Measurements from ENCODE around the gene POU6F2.

The POU6F2 gene

GRCh38 chr7:39379416-39379815 lies 401.7 kb downstream of the POU6F2 start:
- CTCF ChIA-PET, result interaction anchor here (1.4 kb wide), 1 partner anchor 21 kb away, joined by 4 read pairs; no protein-coding TSS in a partner anchor
- Histone ChIP-seq H3K4me1 (ENCODE audit: control insufficient read depth, insufficient read depth, low read length) (no peaks in the 10 kb centered on the region), H3K36me3 (ENCODE audit: control insufficient read depth in 2 of 2, insufficient read depth in 1 of 2, low read length in 2 of 2) (no peaks in the 10 kb centered on the region), H3K27ac (ENCODE audit: extremely low read depth, low read depth, low read length) (no peak overlapping the region), H3K9me3 (ENCODE audit: control insufficient read depth, insufficient read depth, low read depth, low read length) (no peaks in the 10 kb centered on the region), H3K4me3 (ENCODE audit: low read depth, low read length) (no peak overlapping the region)
- POLR2A ChIA-PET, result no interaction called here
- TF ChIP-seq, protein P1, sequence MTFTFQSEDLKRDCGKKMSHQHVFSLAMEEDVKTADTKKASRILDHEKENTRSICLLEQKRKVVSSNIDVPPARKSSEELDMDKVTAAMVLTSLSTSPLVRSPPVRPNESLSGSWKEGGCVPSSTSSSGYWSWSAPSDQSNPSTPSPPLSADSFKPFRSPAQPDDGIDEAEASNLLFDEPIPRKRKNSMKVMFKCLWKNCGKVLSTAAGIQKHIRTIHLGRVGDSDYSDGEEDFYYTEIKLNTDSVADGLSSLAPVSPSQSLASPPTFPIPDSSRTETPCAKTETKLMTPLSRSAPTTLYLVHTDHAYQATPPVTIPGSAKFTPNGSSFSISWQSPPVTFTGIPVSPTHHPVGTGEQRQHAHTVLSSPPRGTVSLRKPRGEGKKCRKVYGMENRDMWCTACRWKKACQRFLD (tag by site-specific recombination; IDR thresholded peaks at IDR 0.05), result no peak
- TF ChIP-seq ZSCAN30 (tag by site-specific recombination; IDR thresholded peaks at IDR 0.05) (no peak), ZNF155 (tag by site-specific recombination; IDR thresholded peaks at IDR 0.05) (no peak), GLIS2 (tag by site-specific recombination; IDR thresholded peaks at IDR 0.05) (no peak), ZNF223 (tag by site-specific recombination; IDR thresholded peaks at IDR 0.05) (no peak)

- TF ChIP-seq ZBTB8A (tag by site-specific recombination; IDR thresholded peaks at IDR 0.05) (no peak), ZNF555 (tag by site-specific recombination; conservative IDR thresholded peaks at IDR 0.05) (no peak), ZNF112 (tag by site-specific recombination; IDR thresholded peaks at IDR 0.05) (no peak)
- H3K4me1 ChIP-seq (ENCODE audit: control insufficient read depth, insufficient read depth, low read length), result no peaks in the 10 kb centered on the region
- no peaks in the 10 kb centered on the region for H3K9me3 ChIP-seq (ENCODE audit: control insufficient read depth, insufficient read depth, low read depth, low read length)
- H3K27ac ChIP-seq (ENCODE audit: extremely low read depth, low read depth, low read length), result no peak overlapping the region
- ChIA-PET POLR2A (no interaction called here), CTCF (no interaction called here)
- no peaks in the 10 kb centered on the region for H3K36me3 ChIP-seq (ENCODE audit: control insufficient read depth in 2 of 2, insufficient read depth in 1 of 2, low read length in 2 of 2)
- no peak overlapping the region for H3K4me3 ChIP-seq (ENCODE audit: low read depth, low read length)
Observed at GRCh38 chr7:39383136-39383535, 405.4 kb downstream of the POU6F2 start.

DNA sequence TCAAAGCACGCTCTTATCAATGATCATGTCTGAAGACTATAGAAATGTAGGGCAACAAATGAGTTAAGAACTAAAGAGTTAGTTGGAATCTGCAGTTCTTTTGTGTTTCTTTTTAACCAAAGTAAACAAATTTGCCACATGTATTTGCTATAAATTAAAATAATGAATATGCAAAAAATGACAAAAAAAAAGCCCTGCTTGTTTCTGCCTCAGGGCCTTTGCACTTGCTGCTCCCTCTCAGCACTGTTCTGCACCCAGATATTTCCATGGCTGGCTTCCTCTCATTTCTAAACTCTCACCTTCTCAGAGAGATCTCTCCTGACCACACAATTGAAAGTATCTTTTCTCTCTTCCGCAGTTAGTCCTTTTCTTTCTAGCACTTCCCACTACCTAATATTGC lies 406.7 kb downstream of the POU6F2 start:
- Histone ChIP-seq H3K4me3 (ENCODE audit: low read depth, low read length) (no peak overlapping the region), H3K4me1 (ENCODE audit: control insufficient read depth, insufficient read depth, low read length) (no peaks in the 10 kb centered on the region), H3K9me3 (ENCODE audit: control insufficient read depth, insufficient read depth, low read depth, low read length) (no peaks in the 10 kb centered on the region), H3K36me3 (ENCODE audit: control insufficient read depth in 2 of 2, insufficient read depth in 1 of 2, low read length in 2 of 2) (no peaks in the 10 kb centered on the region), H3K27ac (ENCODE audit: extremely low read depth, low read depth, low read length) (no peak overlapping the region)
- CTCF ChIA-PET, result no interaction called here
- POLR2A ChIA-PET, result no interaction called here
- TF ChIP-seq ZNF26 (tag by site-specific recombination; IDR thresholded peaks at IDR 0.05), result no peak
- peak; percentile 73 for TF ChIP-seq ZNF623 (tag by site-specific recombination; IDR thresholded peaks at IDR 0.05)

DNA sequence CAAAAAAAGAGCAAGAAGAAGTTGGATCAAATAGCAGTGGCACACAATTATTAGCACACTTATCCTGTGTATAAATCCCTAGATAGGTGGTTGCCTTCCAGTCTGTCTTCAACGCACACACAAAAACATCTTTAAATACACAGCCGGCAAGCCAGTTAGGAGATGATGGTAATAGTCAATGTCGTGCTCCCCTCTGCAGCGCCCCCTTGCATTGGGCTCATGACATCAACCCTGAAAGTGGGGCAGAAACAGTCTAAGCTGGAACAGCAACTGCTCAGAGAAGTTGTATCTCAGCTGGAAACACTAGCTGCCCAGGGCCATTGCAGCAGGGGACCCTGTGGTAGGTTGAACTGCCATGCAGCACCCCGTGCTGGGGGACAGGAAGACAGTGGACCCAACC lies 409.0 kb downstream of the POU6F2 start:
- ChIA-PET POLR2A (no interaction called here), CTCF (interaction anchor here (0.6 to 1.8 kb wide), 3 partner anchors 12 to 82 kb away, joined by 3 read pairs; no protein-coding TSS in a partner anchor)
- no peak overlapping the region for H3K27ac ChIP-seq (ENCODE audit: extremely low read depth, low read depth, low read length)
- no peak overlapping the region for H3K4me3 ChIP-seq (ENCODE audit: low read depth, low read length)
- TF ChIP-seq KLF8 (tag by site-specific recombination; IDR thresholded peaks at IDR 0.05) (no peak), ZNF394 (tag by site-specific recombination; IDR thresholded peaks at IDR 0.05; ENCODE audit: borderline replicate concordance) (no peak), ZNF114 (tag by site-specific recombination; IDR thresholded peaks at IDR 0.05) (no peak), ZNF354C (tag by site-specific recombination; IDR thresholded peaks at IDR 0.05; ENCODE audit: borderline replicate concordance, low read depth) (no peak), ZNF155 (tag by site-specific recombination; IDR thresholded peaks at IDR 0.05) (no peak), ZNF76 (tag by site-specific recombination; IDR thresholded peaks at IDR 0.05; ENCODE audit: borderline replicate concordance, low read depth) (no peak), YY2 (tag by site-specific recombination; IDR thresholded peaks at IDR 0.05) (no peak), OVOL3 (tag by site-specific recombination; IDR thresholded peaks at IDR 0.05) (no peak), ZFP41 (tag by site-specific recombination; IDR thresholded peaks at IDR 0.05; ENCODE audit: borderline replicate concordance) (no peak)
- H3K9me3 ChIP-seq (ENCODE audit: control insufficient read depth, insufficient read depth, low read depth, low read length), result no peaks in the 10 kb centered on the region
- H3K4me1 ChIP-seq (ENCODE audit: control insufficient read depth, insufficient read depth, low read length), result no peaks in the 10 kb centered on the region
- H3K36me3 ChIP-seq (ENCODE audit: control insufficient read depth in 2 of 2, insufficient read depth in 1 of 2, low read length in 2 of 2), result no peaks in the 10 kb centered on the region

All from HEK293 (cell line).